Activated T-helper 17 cell treated with anti-CD3 and anti-CD28 coated beads, Interleukin-2, amount 50 U/mL, for 72 hours (primary cell): ENCODE data around the gene ID4. TPM values are rescaled to one million over a fixed set of nuclear protein-coding genes. Genes with fewer than 3 reads are reported as not detected.
"Not testable (repeated sequence)": the region's sequence is repeated elsewhere in the genome, so short reads cannot be mapped to it uniquely, and the experiment has no call there.

ENCODE experiments used
- ATAC-seq: fragments of 150-1000 bp; cut with Tn5 transposase; replicated peaks from 2 replicates; pipeline ENCODE4 v1.10.0; 2021; ENCODE audit warnings: mild to moderate bottlenecking, moderate library complexity
- H3K27ac Mint-ChIP-seq: one replicate; pipeline ENCODE4 v1.8.0; 2022; ENCODE audit warnings: mixed read lengths
- H3K27me3 Mint-ChIP-seq: one replicate; pipeline ENCODE4 v1.8.0; 2022; ENCODE audit warnings: mixed read lengths
- H3K36me3 Mint-ChIP-seq: one replicate; pipeline ENCODE4 v1.8.0; 2022; ENCODE audit warnings: low read depth, mild to moderate bottlenecking, mixed read lengths
- H3K4me1 Mint-ChIP-seq: one replicate; pipeline ENCODE4 v1.8.0; 2022; ENCODE audit warnings: mixed read lengths
- H3K4me3 Mint-ChIP-seq: one replicate; pipeline ENCODE4 v1.8.0; 2022; ENCODE audit warnings: mild to moderate bottlenecking, mixed read lengths
- H3K9me3 Mint-ChIP-seq: one replicate; pipeline ENCODE4 v1.8.0; 2022; ENCODE audit warnings: mixed read lengths
- total RNA-seq, 2 donors: library from RNA; stranded (reverse); gene quantifications; one replicate each; pipeline ENCODE4 v1.2.3, GENCODE V29; 2022

Gene ID4
- total RNA-seq, 2 donors from 2014 or later = not detected

DNA sequence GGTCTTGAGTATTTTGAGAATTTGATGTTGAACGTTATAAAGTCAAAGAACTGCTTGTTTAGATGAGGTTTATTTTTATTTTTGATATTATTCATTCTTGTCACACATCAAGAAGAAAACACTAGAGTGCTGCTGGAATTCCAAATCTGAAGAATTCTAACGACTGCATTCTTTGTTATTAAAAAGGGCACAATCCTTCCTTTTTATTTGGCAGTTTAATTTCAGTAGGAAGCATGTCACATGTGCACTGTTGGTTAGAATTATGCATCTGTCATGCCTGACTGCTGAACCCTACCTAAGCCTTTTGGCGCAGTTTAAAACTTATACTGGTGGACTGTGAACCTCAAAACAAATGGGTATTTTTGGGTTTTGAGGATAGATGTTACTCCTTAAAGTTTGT lies 4.0 kb downstream of the ID4 start:
- peaks cover 4% of the 10 kb centered on the region for H3K36me3 Mint-ChIP-seq
- no peaks in the 10 kb centered on the region for H3K4me1 Mint-ChIP-seq
- no peak overlapping the region for H3K4me3 Mint-ChIP-seq
- no peak overlapping the region for H3K27ac Mint-ChIP-seq
- H3K9me3 Mint-ChIP-seq = no peaks in the 10 kb centered on the region
- peaks cover 32% of the 10 kb centered on the region for H3K27me3 Mint-ChIP-seq
- ATAC-seq = no peak

GRCh38 chr6:19842030-19842615 lies 5.0 kb downstream of the ID4 start:
- Mint-ChIP-seq H3K27ac (no peak overlapping the region), H3K9me3 (no peaks in the 10 kb centered on the region), H3K36me3 (peaks cover 4% of the 10 kb centered on the region), H3K27me3 (peaks cover 30% of the 10 kb centered on the region), H3K4me3 (no peak overlapping the region), H3K4me1 (no peaks in the 10 kb centered on the region)
- no peak for ATAC-seq

GRCh38 chr6:19844689-19845088 lies 7.5 kb downstream of the ID4 start:
- H3K27me3 Mint-ChIP-seq = peaks cover 24% of the 10 kb centered on the region
- no peaks in the 10 kb centered on the region for H3K9me3 Mint-ChIP-seq
- ATAC-seq = no peak
- no peaks in the 10 kb centered on the region for H3K36me3 Mint-ChIP-seq
- no peak overlapping the region for H3K27ac Mint-ChIP-seq
- H3K4me1 Mint-ChIP-seq = no peaks in the 10 kb centered on the region
- no peak overlapping the region for H3K4me3 Mint-ChIP-seq

- Mint-ChIP-seq H3K4me1 (no peaks in the 10 kb centered on the region), H3K27me3 (peaks cover 17% of the 10 kb centered on the region), H3K4me3 (no peak overlapping the region), H3K9me3 (no peaks in the 10 kb centered on the region), H3K27ac (no peak overlapping the region), H3K36me3 (no peaks in the 10 kb centered on the region)
- no peak for ATAC-seq
Measured at GRCh38 chr6:19845266-19846041, 8.3 kb downstream of the ID4 start.

- no peak overlapping the region for H3K27ac Mint-ChIP-seq
- no peak overlapping the region for H3K4me3 Mint-ChIP-seq
- peaks cover 13% of the 10 kb centered on the region for H3K27me3 Mint-ChIP-seq
- H3K4me1 Mint-ChIP-seq = no peaks in the 10 kb centered on the region
- no peak for ATAC-seq
- no peaks in the 10 kb centered on the region for H3K9me3 Mint-ChIP-seq
- no peaks in the 10 kb centered on the region for H3K36me3 Mint-ChIP-seq
Measured at GRCh38 chr6:19848465-19849029, 11.4 kb downstream of the ID4 start.

DNA sequence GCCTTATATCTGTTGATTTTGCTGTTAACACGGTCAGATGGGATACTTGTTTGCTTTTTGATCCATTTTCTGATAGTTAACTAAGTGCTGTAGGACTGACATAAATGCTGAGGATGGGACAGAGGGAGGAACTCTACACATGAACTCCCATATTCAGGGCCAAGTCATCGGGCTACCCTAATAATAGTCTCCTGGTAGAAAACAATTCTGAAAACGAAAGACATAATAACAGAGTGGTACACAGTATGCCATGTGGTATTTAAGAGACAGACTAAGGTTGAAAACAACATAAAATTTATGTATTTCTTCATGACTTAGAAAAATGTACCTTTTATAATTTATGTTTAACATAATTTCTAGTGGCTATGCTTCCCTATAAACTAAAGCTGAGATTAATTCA lies 12.0 kb downstream of the ID4 start:
- Mint-ChIP-seq H3K36me3 (no peaks in the 10 kb centered on the region), H3K27ac (no peak overlapping the region), H3K27me3 (peaks cover 13% of the 10 kb centered on the region), H3K4me1 (no peaks in the 10 kb centered on the region), H3K4me3 (no peak overlapping the region), H3K9me3 (no peaks in the 10 kb centered on the region)
- ATAC-seq = no peak

DNA sequence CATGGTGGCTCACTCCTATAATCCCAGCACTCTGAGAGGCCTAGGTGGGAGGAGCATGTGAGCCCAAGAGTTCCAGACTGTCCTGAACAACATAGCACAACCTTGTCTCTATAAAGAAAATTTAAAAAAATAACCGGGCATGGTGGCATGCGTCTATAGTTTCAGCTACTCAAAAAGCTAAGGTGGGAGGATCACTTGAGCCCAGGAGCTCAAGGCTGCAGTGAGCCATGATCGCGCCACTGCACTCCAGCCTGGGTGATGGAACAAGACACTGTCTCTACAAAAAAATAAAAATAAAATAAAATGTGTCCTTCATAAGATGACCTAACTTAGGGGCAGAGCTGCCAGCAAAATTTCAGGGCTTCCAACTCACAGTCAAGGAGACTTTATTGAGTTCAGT lies 12.6 kb downstream of the ID4 start:
- Mint-ChIP-seq H3K4me1 (no peaks in the 10 kb centered on the region), H3K9me3 (no peaks in the 10 kb centered on the region), H3K36me3 (no peaks in the 10 kb centered on the region), H3K27me3 (peaks cover 8% of the 10 kb centered on the region), H3K27ac (no peak overlapping the region), H3K4me3 (no peak overlapping the region)
- no peak for ATAC-seq

- H3K4me1 Mint-ChIP-seq = no peaks in the 10 kb centered on the region
- H3K36me3 Mint-ChIP-seq = no peaks in the 10 kb centered on the region
- no peak overlapping the region for H3K27ac Mint-ChIP-seq
- H3K9me3 Mint-ChIP-seq = no peaks in the 10 kb centered on the region
- H3K27me3 Mint-ChIP-seq = peaks cover 6% of the 10 kb centered on the region
- ATAC-seq = no peak
- no peak overlapping the region for H3K4me3 Mint-ChIP-seq
Measured at GRCh38 chr6:19851241-19852089, 14.3 kb downstream of the ID4 start.

GRCh38 chr6:19852090-19852457 lies 14.9 kb downstream of the ID4 start:
- Mint-ChIP-seq H3K27me3 (peaks cover 4% of the 10 kb centered on the region), H3K4me1 (no peaks in the 10 kb centered on the region), H3K36me3 (no peaks in the 10 kb centered on the region), H3K4me3 (no peak overlapping the region), H3K9me3 (no peaks in the 10 kb centered on the region), H3K27ac (no peak overlapping the region)
- no peak for ATAC-seq

DNA sequence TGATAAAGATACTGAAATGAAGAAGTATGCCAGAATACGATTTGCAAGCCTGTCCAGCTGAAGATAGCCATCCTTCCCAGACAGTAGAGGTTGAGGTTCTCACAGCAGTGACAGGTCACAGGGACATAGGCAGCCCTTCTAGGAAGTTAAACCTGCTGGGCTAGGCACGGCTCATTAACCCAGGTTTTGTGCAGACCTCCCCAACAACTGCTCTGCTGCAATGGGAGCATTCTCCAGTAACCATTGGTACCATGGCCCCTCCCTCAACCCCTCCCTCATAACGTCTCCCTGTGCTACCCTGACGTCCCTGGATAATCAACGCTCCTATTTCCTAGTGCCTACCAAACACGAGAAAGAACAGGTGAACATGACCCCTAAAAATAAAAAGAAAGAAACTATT lies 15.8 kb downstream of the ID4 start:
- no peak overlapping the region for H3K27ac Mint-ChIP-seq
- ATAC-seq = no peak
- H3K36me3 Mint-ChIP-seq = no peaks in the 10 kb centered on the region
- H3K9me3 Mint-ChIP-seq = no peaks in the 10 kb centered on the region
- H3K4me1 Mint-ChIP-seq = no peaks in the 10 kb centered on the region
- no peak overlapping the region for H3K4me3 Mint-ChIP-seq
- peaks cover 4% of the 10 kb centered on the region for H3K27me3 Mint-ChIP-seq

DNA sequence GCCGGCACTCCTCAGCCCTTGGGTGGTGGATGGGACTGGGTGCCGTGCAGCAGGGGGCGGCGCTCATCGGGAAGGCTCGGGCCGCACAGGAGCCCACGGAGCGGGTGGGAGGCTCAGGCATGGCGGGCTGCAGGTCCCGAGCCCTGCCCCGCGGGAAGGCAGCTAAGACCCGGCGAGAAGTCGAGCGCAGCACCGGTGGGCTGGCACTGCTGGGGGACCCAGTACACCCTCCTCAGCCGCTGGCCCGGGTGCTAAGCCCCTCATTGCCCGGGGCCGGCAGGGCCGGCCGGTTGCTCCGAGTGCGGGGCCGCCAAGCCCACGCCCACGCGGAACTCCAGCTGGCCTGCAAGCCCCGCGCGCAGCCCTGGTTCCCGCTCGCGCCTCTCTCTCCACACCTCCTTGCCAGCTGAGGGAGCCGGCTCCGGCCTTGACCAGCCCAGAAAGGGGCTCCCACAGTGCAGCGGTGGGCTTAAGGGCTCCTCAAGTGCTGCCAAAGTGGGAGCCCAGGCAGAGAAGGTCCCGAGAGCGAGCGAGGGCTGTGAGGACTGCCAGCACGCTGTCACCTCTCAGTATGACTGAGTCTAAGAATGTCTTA lies 17.3 kb downstream of the ID4 start:
- not testable (repeated sequence) for H3K27me3 Mint-ChIP-seq, H3K27ac Mint-ChIP-seq, ATAC-seq, H3K36me3 Mint-ChIP-seq, H3K9me3 Mint-ChIP-seq, H3K4me1 Mint-ChIP-seq, H3K4me3 Mint-ChIP-seq

- Mint-ChIP-seq H3K36me3 (no peaks in the 10 kb centered on the region), H3K9me3 (no peaks in the 10 kb centered on the region), H3K27me3 (peaks cover 5% of the 10 kb centered on the region), H3K4me3 (no peak overlapping the region), H3K4me1 (no peaks in the 10 kb centered on the region), H3K27ac (no peak overlapping the region)
- ATAC-seq = no peak
Measured at GRCh38 chr6:19855536-19855935, 18.4 kb downstream of the ID4 start.

GRCh38 chr6:19857139-19857538 lies 20.0 kb downstream of the ID4 start:
- ATAC-seq = no peak
- Mint-ChIP-seq H3K27ac (no peak overlapping the region), H3K36me3 (no peaks in the 10 kb centered on the region), H3K4me3 (no peak overlapping the region), H3K27me3 (peaks cover 5% of the 10 kb centered on the region), H3K9me3 (no peaks in the 10 kb centered on the region), H3K4me1 (no peaks in the 10 kb centered on the region)

GRCh38 chr6:19857703-19858102 lies 20.5 kb downstream of the ID4 start:
- Mint-ChIP-seq H3K27me3 (peaks cover 5% of the 10 kb centered on the region), H3K4me1 (no peaks in the 10 kb centered on the region), H3K4me3 (no peak overlapping the region), H3K36me3 (no peaks in the 10 kb centered on the region), H3K27ac (no peak overlapping the region), H3K9me3 (no peaks in the 10 kb centered on the region)
- no peak for ATAC-seq
